CD4-positive, alpha-beta T cell treated with Interleukin-6 at 100 ng/mL for 8 hours (primary cell): Measurements from ENCODE around the gene ATP1A2.
"Not testable (repeated sequence)": the region's sequence is repeated elsewhere in the genome, so short reads cannot be mapped to it uniquely, and the experiment has no call there.

ENCODE experiments used
- DNase-seq: peaks from one replicate; pipeline ENCODE4 v3.0.0-alpha.2; 2020; ENCODE audit warnings: mixed read lengths, low spot score

Gene ATP1A2

GRCh38 chr1:160101037-160101716 is 14.4 kb upstream of the ATP1A2 start:
- DNase-seq, result peak; percentile 74

GRCh38 chr1:160101717-160102522 is 13.6 kb upstream of the ATP1A2 start:
- no peak for DNase-seq

GRCh38 chr1:160103658-160104408 is 11.7 kb upstream of the ATP1A2 start:
- no peak for DNase-seq

- DNase-seq, result no peak
Observed at GRCh38 chr1:160104486-160104885, 11.1 kb upstream of the ATP1A2 start.

- DNase-seq, result no peak
Observed at GRCh38 chr1:160105155-160105554, 10.4 kb upstream of the ATP1A2 start.

GRCh38 chr1:160107512-160107911 is 8.0 kb upstream of the ATP1A2 start:
- DNase-seq, result no peak

- peak; percentile 33 for DNase-seq
Observed at GRCh38 chr1:160108888-160109662, 6.5 kb upstream of the ATP1A2 start.

- DNase-seq, result no peak
Observed at GRCh38 chr1:160109686-160110085, 5.9 kb upstream of the ATP1A2 start.

- not testable (repeated sequence) for DNase-seq
Observed at GRCh38 chr1:160111462-160111861, 4.1 kb upstream of the ATP1A2 start.

- no peak for DNase-seq
Observed at GRCh38 chr1:160112357-160112756, 3.2 kb upstream of the ATP1A2 start.

GRCh38 chr1:160113407-160113806 is 2.2 kb upstream of the ATP1A2 start:
- no peak for DNase-seq

- DNase-seq, result no peak
Observed at GRCh38 chr1:160114085-160114484, 1.5 kb upstream of the ATP1A2 start.

- DNase-seq, result no peak
Observed at GRCh38 chr1:160116283-160117147, 956 bp downstream of the ATP1A2 start.

- no peak for DNase-seq
Observed at GRCh38 chr1:160117300-160117699, 1.7 kb downstream of the ATP1A2 start.

- no peak for DNase-seq
Observed at GRCh38 chr1:160117709-160118183, 2.2 kb downstream of the ATP1A2 start.

- DNase-seq, result no peak
Observed at GRCh38 chr1:160118928-160119327, 3.4 kb downstream of the ATP1A2 start.

- no peak for DNase-seq
Observed at GRCh38 chr1:160120797-160121196, 5.2 kb downstream of the ATP1A2 start.

- DNase-seq, result no peak
Observed at GRCh38 chr1:160121388-160121787, 5.8 kb downstream of the ATP1A2 start.

GRCh38 chr1:160122978-160123495 is 7.5 kb downstream of the ATP1A2 start:
- DNase-seq, result no peak

GRCh38 chr1:160123726-160124125 is 8.2 kb downstream of the ATP1A2 start:
- DNase-seq, result no peak
